GM13977 (cell line): Measurements from ENCODE around the gene IDUA.
"Not testable (repeated sequence)": the region's sequence is repeated elsewhere in the genome, so short reads cannot be mapped to it uniquely, and the experiment has no call there.

Experiments
- DNase-seq: peaks from one replicate; pipeline ENCODE4 v3.0.0; 2012; ENCODE audit warnings: low spot score
- in situ Hi-C: fragments of 300-500 bp; cut with MboI; formaldehyde crosslinking; loops from one replicate; pipeline ENCODE4 v1.12.0; 2022; ENCODE audit warnings: low sequenced_read_pairs, low pct_unique_long_range_greater_than_20kb, mixed read lengths, inconsistent platforms; ENCODE audit not compliant: unreplicated experiment
- TF ChIP-seq, protein P1 (sequence below): IDR thresholded peaks from 2 replicates; pipeline ENCODE4 v1.5.1; 2012; ENCODE audit warnings: mild to moderate bottlenecking, control low read depth; ENCODE audit not compliant: insufficient read depth; ENCODE audit errors: extremely low read depth, missing control alignments

The IDUA gene

DNA sequence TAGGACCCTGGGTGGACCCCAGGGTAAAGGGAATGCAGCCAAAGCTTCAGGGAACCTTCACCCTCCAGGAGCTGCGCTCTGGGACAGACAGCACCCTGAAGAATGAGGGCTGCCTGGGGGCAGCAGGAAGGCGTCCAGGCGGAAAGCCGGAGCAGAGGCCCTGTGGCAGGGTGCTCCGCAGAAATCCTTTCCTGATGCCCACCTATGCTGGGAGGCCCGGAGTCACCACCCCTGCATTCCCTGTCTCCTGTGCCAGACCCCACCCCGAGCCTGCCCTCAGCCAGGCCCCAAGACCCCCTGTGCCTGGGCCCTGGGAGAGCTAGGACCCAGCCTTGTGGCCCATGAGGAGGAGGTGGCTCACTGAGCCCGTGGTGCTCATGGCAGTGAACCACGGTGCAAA lies 12.2 kb upstream of the IDUA start:
- TF ChIP-seq, protein P1, sequence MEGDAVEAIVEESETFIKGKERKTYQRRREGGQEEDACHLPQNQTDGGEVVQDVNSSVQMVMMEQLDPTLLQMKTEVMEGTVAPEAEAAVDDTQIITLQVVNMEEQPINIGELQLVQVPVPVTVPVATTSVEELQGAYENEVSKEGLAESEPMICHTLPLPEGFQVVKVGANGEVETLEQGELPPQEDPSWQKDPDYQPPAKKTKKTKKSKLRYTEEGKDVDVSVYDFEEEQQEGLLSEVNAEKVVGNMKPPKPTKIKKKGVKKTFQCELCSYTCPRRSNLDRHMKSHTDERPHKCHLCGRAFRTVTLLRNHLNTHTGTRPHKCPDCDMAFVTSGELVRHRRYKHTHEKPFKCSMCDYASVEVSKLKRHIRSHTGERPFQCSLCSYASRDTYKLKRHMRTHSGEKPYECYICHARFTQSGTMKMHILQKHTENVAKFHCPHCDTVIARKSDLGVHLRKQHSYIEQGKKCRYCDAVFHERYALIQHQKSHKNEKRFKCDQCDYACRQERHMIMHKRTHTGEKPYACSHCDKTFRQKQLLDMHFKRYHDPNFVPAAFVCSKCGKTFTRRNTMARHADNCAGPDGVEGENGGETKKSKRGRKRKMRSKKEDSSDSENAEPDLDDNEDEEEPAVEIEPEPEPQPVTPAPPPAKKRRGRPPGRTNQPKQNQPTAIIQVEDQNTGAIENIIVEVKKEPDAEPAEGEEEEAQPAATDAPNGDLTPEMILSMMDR: no peak
- in situ Hi-C loops: no loop called here
- no peak for DNase-seq

DNA sequence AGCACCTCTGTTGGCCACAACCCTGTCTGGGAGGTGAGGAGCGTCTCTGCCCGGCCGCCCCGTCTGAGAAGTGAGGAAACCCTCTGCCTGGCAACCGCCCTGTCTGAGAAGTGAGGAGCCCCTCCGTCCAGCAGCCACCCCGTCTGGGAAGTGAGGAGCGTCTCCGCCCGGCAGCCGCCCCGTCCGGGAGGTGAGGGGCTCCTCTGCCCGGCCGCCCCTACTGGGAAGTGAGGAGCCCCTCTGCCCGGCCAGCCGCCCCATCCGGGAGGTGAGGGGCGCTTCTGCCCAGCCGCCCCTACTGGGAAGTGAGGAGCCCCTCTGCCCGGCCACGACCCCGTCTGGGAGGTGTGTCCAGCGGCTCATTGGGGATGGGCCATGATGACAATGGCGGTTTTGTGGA lies 10.8 kb upstream of the IDUA start:
- in situ Hi-C loops, DNase-seq: not testable (repeated sequence)

DNA sequence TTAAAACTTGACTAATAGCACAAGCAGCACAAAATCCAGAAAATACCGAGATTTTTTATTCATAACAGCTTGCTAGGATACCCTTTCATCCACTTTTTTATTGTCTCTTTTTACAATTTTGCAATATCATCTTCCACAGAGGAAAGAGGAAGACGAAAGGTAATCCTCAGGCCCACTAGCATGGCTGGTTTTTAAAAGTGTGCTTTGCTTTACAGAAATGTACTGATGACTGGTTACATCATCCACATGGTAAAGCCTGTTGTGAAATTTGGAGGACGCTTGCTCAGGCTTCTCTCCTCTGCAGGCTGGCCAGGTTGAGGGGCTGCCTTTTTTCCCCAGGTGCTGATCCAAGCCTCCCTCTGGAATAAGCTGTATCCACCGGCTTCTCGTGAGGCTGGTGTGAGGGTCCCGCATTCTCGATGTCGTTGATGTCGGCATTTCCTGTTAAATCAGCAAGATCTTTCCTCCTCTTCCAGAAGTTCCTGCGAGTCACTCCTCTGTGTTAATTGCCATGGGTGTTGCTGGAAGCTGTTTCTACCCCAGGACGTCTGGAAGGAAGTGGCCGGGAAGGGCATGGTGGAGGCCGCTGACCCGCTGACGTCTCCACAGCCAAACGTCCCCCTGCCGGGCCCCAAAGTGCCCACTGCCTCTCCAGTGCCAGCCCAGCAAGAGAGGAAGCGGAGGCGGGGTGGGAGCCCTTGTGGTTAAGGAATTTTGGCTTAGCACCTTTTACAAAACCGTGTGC lies 7.7 kb upstream of the IDUA start:
- TF ChIP-seq, protein P1: no peak
- DNase-seq: no peak
- in situ Hi-C loops: no loop called here

DNA sequence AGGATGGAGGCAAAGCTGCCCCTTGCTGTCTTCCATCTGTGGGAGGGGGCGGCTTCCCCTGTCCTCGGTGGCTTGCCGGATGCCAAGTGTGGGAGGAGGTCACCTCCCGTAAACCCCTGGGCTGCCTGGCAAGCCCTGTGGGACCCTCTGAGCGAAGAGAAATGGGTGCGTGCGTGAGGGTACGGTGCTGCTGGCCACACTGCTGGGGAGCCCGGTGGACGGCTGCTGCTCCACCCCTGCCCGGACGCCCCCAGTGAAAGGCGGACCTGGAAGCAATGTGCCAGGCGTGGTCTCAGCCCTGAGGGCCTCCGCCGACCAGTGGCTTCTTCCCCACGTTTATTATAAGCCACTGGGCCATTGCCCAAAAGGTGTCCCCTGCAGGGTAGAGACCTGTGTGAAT lies 4.6 kb upstream of the IDUA start:
- TF ChIP-seq, protein P1: no peak
- no peak for DNase-seq
- in situ Hi-C loops: no loop called here

DNA sequence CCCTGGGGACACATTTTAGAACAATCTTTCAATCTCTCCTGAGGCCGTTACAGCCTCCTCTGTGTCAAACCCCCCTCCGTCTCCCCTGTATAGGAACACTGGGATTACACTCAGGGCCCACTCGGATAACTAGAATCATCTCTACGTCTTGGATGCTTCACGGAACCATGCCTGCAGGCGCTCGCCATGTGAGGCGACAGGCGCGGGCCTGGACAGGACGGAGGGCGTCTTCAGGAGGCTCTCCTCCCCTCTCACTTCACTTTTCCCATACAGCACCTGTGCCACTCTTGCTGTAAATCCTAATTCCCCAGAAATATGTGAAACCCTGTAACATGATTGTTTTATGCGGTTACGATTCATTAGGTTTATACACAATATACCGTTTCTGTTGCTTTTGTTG lies 4.0 kb upstream of the IDUA start:
- no peak for DNase-seq
- TF ChIP-seq, protein P1: no peak
- in situ Hi-C loops: no loop called here

DNA sequence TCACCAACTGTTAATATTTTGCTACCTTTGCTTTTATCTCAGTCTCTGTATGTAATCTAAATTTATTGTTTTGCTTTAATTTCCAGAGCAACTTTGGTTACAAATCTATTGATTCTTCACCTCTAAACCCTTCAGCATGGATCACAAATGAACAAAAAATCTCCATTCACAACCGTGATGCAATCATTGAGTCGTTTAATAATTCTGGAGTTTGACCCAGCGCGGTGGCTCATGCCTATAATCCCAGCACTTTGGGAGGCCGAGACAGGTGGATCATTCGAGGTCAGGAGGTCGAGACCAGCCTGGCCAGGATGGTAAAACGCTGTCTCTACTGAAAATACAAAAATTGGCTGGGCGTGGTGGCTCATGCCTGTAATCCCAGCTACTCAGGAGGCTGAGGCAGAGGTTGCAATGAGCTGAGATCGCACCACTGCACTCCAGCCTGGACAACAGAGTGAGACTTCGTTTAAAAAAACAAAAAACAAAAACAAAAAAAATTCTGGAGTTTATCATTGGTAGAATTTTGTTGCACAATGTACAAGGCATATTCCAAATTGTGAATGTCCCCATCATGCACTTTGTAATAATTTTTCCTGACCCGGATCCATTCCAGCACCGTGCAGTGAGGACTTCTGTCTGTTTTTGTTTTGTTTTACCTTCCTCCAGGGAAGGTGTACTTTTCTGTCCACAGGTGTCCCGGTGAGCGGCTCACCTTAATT lies 2.3 kb upstream of the IDUA start:
- in situ Hi-C loops: no loop called here
- TF ChIP-seq, protein P1: no peak
- no peak for DNase-seq

DNA sequence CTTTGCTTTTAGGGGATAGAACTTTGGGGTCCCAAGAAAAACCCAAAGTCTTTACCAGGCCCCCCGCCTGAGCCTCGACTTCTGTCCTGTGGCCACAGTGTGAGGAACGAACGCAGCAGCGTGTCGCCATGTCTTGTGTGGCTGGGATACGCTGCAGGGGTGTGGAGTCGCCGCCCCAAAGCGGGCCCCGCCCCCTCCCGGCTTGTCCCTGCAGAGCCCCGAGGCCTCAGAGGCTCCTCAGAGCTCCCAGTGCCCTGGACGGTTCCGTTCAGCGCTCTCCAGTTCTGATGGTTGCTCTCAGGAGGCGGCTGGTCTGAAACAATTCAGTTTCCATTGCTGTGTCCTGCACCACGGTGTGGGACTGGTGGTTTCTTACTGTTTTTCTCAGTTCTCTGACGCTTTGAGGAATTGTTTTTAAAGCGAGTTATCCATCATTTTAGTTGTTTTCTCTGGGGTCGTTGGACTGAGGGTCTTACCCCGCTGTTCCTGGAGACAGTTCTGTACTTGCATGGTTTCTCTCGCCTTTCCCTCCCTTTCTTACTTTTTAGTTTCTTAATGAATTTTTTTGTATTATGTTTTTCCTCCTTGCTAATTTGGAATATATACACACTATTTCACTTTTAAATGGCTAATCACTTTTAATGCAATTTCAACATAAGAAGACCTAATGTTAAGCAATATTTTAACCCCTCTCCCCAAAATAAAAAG lies 1.6 kb upstream of the IDUA start:
- TF ChIP-seq, protein P1: no peak
- peak; percentile 90 for DNase-seq
- in situ Hi-C loops: no loop called here
